GM11168 (cell line): Measurements from ENCODE around the gene WASHC3.

Source experiments
- in situ Hi-C: fragments of 300-500 bp; cut with MboI; formaldehyde crosslinking; loops from one replicate; pipeline ENCODE4 v1.12.0; 2022; ENCODE audit warnings: low sequenced_read_pairs; ENCODE audit not compliant: unreplicated experiment

Gene WASHC3

DNA sequence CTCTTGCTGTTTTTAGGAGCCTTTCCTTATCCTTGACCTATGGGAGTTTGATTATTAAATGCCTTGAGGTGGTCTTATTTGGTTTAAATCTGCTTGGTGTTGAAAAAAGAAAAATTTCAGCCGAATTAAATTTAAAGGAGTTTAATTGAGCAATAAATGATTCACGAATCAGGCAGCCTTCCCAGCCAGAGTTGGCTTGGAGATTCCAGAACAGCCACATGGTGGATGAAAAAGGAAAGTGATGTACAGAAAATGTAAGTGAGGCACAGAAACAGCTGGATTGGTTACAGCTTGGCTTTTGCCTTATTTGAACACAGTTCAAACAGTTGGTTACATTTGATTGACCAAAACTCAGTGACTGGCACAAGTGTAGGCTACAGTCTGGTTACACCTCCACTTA, 69.7 kb downstream of the WASHC3 start:
- in situ Hi-C loops = no loop called here

GRCh38 chr12:101982307-101982706, 79.5 kb downstream of the WASHC3 start:
- in situ Hi-C loops = no loop called here

DNA sequence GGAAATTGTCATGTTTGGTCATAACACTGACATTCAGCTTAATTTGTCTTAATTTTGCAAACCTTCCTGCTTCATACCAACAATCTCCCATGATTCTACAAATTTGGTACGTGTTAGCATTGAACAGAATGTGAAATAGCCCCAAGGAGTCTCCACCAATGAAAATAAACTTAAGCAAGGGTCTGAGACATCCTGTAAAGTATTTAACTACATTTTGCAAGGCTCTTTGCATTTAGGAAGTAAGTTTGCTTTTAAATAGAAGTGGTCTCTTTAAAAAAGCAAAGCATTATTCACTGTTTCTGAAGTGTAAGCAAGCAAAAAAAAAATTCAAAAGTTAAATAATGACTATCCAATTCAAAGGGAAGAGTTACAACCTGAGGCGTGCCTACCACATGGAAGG, 79.9 kb downstream of the WASHC3 start:
- in situ Hi-C loops = no loop called here

GRCh38 chr12:101968770-101969169, 93.0 kb downstream of the WASHC3 start:
- in situ Hi-C loops = no loop called here

DNA sequence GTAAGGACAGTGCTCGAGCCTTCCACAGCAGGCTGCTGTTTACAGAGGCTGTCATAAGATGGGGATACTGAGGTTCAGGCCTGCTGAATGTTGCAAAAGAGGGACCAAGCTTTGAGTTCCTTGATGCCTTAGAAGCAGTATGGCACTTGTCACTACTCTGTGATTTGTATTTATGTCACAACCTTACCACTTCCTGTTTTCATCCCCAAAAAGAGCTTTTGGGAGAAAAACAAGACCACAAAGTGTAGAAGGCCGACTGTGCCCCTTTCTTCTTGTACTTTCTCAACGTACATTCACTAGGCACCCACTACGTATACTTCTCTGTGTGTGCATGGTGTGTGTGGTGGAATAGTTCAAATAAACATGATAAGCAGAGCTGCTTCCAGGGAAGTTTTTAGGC, 94.3 kb downstream of the WASHC3 start:
- in situ Hi-C loops = no loop called here

DNA sequence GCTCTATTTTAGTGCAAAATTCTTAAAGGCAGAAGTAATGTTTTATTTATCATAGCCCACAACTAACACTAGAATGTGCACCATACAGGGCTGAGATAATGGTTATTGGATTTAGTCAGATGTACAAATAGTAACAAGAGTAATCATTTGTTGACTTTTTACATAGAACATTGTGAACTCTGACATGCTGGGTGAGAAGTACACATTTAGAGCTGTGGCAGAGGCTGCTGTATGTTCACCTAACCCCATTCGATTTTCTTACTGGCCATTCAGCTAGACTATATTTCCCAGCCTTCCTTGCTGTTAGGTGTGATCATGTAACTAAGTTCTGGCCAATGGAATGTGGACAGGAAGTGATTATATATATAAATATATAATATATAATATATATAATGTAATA, 95.3 kb downstream of the WASHC3 start:
- in situ Hi-C loops = no loop called here

DNA sequence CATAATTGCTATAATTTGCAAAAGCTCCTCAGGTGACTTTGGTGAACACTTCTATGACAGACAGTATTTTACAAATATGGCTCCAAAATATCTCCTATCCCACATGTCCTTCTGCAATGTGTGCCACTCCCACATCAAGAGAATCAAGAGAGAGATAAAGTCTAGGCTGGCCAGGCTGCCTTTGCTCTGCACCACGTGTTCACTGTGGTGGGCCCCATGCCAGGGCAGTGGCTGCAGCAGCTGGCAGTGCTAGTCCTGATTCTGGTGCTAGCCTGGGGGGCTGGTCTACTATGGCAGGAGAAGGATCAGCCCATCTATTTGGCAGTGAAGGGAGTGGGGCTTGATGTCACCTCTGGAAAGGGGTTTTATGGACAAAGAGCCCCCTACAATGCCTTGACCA, 98.1 kb downstream of the WASHC3 start:
- in situ Hi-C loops = no loop called here
